OCI-LY1 (cell line): ENCODE data around the gene ZFP42.

Experiments
- H2AFZ ChIP-seq: fragments of 200-600 bp; sonication (generic), shearing (Covaris generic); 2 replicates; pipeline ENCODE4 v1.6.0; 2014; ENCODE audit warnings: antibody characterized with exemption, mild to moderate bottlenecking, low read length
- H3F3A ChIP-seq: fragments of 200-600 bp; sonication (generic), shearing (Covaris generic); 2 replicates; pipeline ENCODE4 v1.6.0; 2014; ENCODE audit warnings: mild to moderate bottlenecking, antibody characterized with exemption, low read length, moderate library complexity; ENCODE audit not compliant: insufficient read depth
- H3K27ac ChIP-seq: fragments of 200-600 bp; sonication (generic); 2 replicates; pipeline ENCODE4 v1.5.1; 2014; ENCODE audit warnings: low read length, mixed run types, mild to moderate bottlenecking, low read depth; ENCODE audit not compliant: poor library complexity, severe bottlenecking
- H3K27me3 ChIP-seq: fragments of 200-600 bp; sonication (generic); 2 replicates; pipeline ENCODE4 v1.6.0; 2014; ENCODE audit warnings: antibody characterized with exemption, mild to moderate bottlenecking, low read length, moderate library complexity; ENCODE audit not compliant: insufficient read depth
- H3K36me3 ChIP-seq: fragments of 200-600 bp; sonication (generic); 2 replicates; pipeline ENCODE4 v1.6.1; 2014; ENCODE audit warnings: mild to moderate bottlenecking, antibody characterized with exemption, low read length, moderate library complexity, mixed read lengths; ENCODE audit not compliant: insufficient read depth
- H3K4me1 ChIP-seq: fragments of 200-600 bp; sonication (generic); 2 replicates; pipeline ENCODE4 v1.5.1; 2014; ENCODE audit warnings: mild to moderate bottlenecking, low read length, moderate library complexity; ENCODE audit not compliant: insufficient read depth, severe bottlenecking
- H3K4me2 ChIP-seq: fragments of 200-600 bp; sonication (generic), shearing (Covaris generic); 2 replicates; pipeline ENCODE4 v1.6.1; 2014; ENCODE audit warnings: low read length
- H3K4me3 ChIP-seq: fragments of 200-600 bp; sonication (generic); 2 replicates; pipeline ENCODE4 v1.5.1; 2014; ENCODE audit warnings: low read length, low read depth, mild to moderate bottlenecking, mixed read lengths; ENCODE audit not compliant: poor library complexity, severe bottlenecking
- H3K79me2 ChIP-seq: fragments of 200-600 bp; shearing (Covaris generic); 2 replicates; pipeline ENCODE4 v1.6.1; 2016; ENCODE audit warnings: mixed run types, low read length, mixed read lengths; ENCODE audit not compliant: insufficient read depth
- H3K9ac ChIP-seq: fragments of 200-600 bp; sonication (generic), shearing (Covaris generic); 2 replicates; pipeline ENCODE4 v1.6.1; 2014; ENCODE audit warnings: mild to moderate bottlenecking, low read length, mixed read lengths
- H3K9me2 ChIP-seq: fragments of 200-600 bp; sonication (generic), shearing (Covaris generic); 2 replicates; pipeline ENCODE4 v1.6.1; 2014; ENCODE audit warnings: low read depth, mild to moderate bottlenecking, low read length, mixed read lengths
- H3K9me3 ChIP-seq: fragments of 200-600 bp; shearing (Covaris generic); 2 replicates; pipeline ENCODE4 v1.6.1; 2014; ENCODE audit warnings: low read length, mixed read lengths
- H4K20me1 ChIP-seq: fragments of 200-600 bp; sonication (generic), shearing (Covaris generic); 2 replicates; pipeline ENCODE4 v1.6.0; 2016; ENCODE audit warnings: mild to moderate bottlenecking, low read length; ENCODE audit not compliant: insufficient read depth
- EZH2 ChIP-seq: fragments of 200-600 bp; sonication (generic), shearing (Covaris generic); IDR thresholded peaks from 2 replicates; pipeline ENCODE4 v1.8.0; 2017; ENCODE audit warnings: borderline replicate concordance, mixed run types, mild to moderate bottlenecking, antibody characterized with exemption, low read length, moderate library complexity, mixed read lengths
- TF ChIP-seq, protein P1 (sequence below): fragments of 200-600 bp; sonication (generic), shearing (Covaris generic); IDR thresholded peaks from 2 replicates; pipeline ENCODE4 v1.5.1; 2017; ENCODE audit warnings: mild to moderate bottlenecking, antibody characterized with exemption, low read length, moderate library complexity, mixed read lengths

ZFP42 gene

DNA sequence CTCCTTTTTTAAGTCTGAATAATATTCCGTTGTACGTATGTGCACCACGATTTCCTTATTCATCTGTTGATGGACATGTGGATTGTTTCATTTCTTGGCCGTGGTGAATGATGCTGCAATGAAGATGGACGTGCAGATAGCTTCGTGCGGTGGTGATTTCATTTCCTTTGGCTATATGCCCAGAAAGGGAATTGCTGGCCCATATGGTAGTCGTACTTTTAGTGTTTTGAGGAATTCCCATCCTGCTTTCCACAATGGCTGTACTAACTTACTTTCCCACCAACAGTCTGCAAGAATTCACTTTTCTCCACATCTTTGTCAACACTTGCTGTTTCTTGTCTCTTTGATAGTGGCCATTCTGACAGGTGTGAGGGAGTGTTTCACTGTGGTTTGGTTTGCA is 12.8 kb downstream of the ZFP42 start:
- Histone ChIP-seq H3K9ac (no peak overlapping the region), H3K79me2 (no peaks in the 10 kb centered on the region), H3K27ac (no peak overlapping the region), H4K20me1 (no peaks in the 10 kb centered on the region), H2AFZ (no peak overlapping the region), H3K4me2 (no peak overlapping the region), H3K9me3 (no peaks in the 10 kb centered on the region), H3F3A (no peaks in the 10 kb centered on the region), H3K4me3 (no peak overlapping the region), H3K4me1 (no peaks in the 10 kb centered on the region), H3K36me3 (no peaks in the 10 kb centered on the region), H3K9me2 (no peaks in the 10 kb centered on the region), H3K27me3 (no peaks in the 10 kb centered on the region)
- TF ChIP-seq EZH2 = no peak
- TF ChIP-seq, protein P1, sequence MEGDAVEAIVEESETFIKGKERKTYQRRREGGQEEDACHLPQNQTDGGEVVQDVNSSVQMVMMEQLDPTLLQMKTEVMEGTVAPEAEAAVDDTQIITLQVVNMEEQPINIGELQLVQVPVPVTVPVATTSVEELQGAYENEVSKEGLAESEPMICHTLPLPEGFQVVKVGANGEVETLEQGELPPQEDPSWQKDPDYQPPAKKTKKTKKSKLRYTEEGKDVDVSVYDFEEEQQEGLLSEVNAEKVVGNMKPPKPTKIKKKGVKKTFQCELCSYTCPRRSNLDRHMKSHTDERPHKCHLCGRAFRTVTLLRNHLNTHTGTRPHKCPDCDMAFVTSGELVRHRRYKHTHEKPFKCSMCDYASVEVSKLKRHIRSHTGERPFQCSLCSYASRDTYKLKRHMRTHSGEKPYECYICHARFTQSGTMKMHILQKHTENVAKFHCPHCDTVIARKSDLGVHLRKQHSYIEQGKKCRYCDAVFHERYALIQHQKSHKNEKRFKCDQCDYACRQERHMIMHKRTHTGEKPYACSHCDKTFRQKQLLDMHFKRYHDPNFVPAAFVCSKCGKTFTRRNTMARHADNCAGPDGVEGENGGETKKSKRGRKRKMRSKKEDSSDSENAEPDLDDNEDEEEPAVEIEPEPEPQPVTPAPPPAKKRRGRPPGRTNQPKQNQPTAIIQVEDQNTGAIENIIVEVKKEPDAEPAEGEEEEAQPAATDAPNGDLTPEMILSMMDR = no peak

DNA sequence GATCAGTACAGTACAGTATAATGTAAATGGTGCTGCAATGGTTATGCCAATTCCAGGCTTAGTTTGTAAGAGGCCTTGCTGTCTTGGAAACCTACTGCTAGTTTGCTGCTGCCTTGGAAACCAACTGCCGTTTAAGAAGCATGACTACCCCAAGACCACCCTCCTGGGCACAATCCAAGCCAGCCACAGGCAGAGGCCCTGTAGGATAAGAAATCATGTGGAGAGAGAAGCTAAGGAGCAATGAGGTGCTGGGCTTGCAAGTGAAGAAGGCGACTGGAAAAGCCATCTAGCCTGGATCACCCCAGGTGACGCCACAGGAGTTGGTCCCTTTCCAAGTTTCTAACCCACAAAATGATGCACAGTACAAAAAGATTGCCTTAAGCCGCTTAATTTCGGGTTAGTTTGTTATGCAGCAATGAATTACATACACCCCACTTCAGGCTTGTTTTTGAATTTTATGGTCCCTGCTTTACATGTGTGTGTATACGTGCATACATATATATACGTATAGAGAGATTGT is 16.9 kb downstream of the ZFP42 start:
- Histone ChIP-seq H4K20me1 (no peaks in the 10 kb centered on the region), H3K4me3 (no peak overlapping the region), H3K4me1 (no peaks in the 10 kb centered on the region), H3K27ac (no peak overlapping the region), H3K9me2 (no peaks in the 10 kb centered on the region), H2AFZ (no peak overlapping the region), H3K27me3 (no peaks in the 10 kb centered on the region), H3K79me2 (no peaks in the 10 kb centered on the region), H3F3A (no peaks in the 10 kb centered on the region), H3K4me2 (no peak overlapping the region), H3K9ac (no peak overlapping the region), H3K9me3 (no peaks in the 10 kb centered on the region), H3K36me3 (no peaks in the 10 kb centered on the region)
- TF ChIP-seq, protein P1 = no peak
- no peak for TF ChIP-seq EZH2

DNA sequence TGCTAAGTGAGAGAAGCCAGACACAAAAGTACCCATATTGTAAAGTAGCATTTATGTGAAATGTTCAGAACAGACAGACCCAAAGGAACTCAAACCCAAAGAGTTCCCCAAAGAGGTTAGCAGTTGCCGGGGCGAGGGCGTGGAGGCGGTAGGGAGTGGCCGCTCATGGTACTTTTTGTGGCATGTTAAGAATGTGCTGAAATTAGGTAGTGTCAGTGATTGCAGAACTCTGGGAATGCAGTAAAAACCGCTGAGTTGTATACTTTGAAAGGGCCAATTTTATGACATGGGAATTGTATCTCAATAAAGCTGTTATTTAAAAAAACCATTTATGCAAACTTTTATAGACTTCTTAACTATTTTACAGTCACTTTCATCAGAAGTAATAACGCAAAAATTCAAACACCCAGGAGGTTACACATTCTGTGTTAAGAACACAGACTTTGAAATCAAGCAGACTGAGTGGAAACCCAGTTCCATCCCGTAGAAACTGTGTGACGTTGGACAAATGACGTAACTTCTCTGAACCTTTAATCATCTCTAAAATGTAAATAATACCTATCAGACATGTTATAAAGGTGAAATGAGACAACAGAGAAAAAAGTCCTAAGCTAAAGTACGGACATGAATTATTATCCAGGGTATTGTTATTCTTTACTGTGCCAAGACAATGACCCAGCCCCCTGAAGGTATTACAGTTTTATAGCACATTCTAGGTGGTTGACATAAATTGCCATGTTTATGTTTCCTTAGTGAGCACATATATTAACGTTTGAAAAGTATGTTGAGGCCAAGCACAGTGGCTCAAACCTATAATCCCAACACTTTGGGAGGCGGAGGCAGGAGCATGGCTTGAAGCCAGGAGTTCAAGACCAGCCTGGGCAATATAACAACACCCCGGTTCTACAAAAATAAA is 19.7 kb downstream of the ZFP42 start:
- no peak overlapping the region for H3K4me2 ChIP-seq

More for the DNA sequence above, 19.7 kb downstream of the ZFP42 start:
- no peaks in the 10 kb centered on the region for H4K20me1 ChIP-seq
- no peaks in the 10 kb centered on the region for H3K9me2 ChIP-seq
- no peaks in the 10 kb centered on the region for H3K9me3 ChIP-seq
- H2AFZ ChIP-seq = no peak overlapping the region
- H3K27me3 ChIP-seq = no peaks in the 10 kb centered on the region; the same call in 1 of the 2 replicates
- no peaks in the 10 kb centered on the region for H3K36me3 ChIP-seq
- H3F3A ChIP-seq = no peaks in the 10 kb centered on the region
- H3K79me2 ChIP-seq = no peaks in the 10 kb centered on the region
- H3K4me1 ChIP-seq = no peaks in the 10 kb centered on the region
- H3K27ac ChIP-seq = no peak overlapping the region
- no peak overlapping the region for H3K4me3 ChIP-seq
- H3K9ac ChIP-seq = no peak overlapping the region
- TF ChIP-seq EZH2 = no peak
- TF ChIP-seq, protein P1 = no peak
